Cerebellar cortex (tissue), 1 donor: ENCODE results near the gene ASAP3.
"Not testable (repeated sequence)": the region's sequence is repeated elsewhere in the genome, so short reads cannot be mapped to it uniquely, and the experiment has no call there.

Source experiments
- DNase-seq: peaks from one replicate; pipeline ENCODE4 v3.0.0-alpha.2; 2015; ENCODE audit warnings: low spot score

ASAP3 gene

GRCh38 chr1:23514111-23514679, 30.2 kb upstream of the ASAP3 start:
- DNase-seq: no peak

- DNase-seq: no peak
These were observed 25.9 kb upstream of the ASAP3 start for GRCh38 chr1:23509896-23510295.

GRCh38 chr1:23506376-23507107, 22.6 kb upstream of the ASAP3 start:
- no peak for DNase-seq

- DNase-seq: no peak
These were observed 21.9 kb upstream of the ASAP3 start for GRCh38 chr1:23505851-23506250.

GRCh38 chr1:23504156-23504555, 20.2 kb upstream of the ASAP3 start:
- not testable (repeated sequence) for DNase-seq

GRCh38 chr1:23502951-23503350, 19.0 kb upstream of the ASAP3 start:
- DNase-seq: no peak

- DNase-seq: no peak
These were observed 16.5 kb upstream of the ASAP3 start for GRCh38 chr1:23500466-23500865.

- DNase-seq: no peak
These were observed 13.9 kb upstream of the ASAP3 start for GRCh38 chr1:23497777-23498439.

- DNase-seq: no peak
These were observed 12.7 kb upstream of the ASAP3 start for GRCh38 chr1:23496490-23497181.

GRCh38 chr1:23494836-23495235, 10.9 kb upstream of the ASAP3 start:
- DNase-seq: not testable (repeated sequence)

GRCh38 chr1:23492776-23493175, 8.8 kb upstream of the ASAP3 start:
- DNase-seq: not testable (repeated sequence)

GRCh38 chr1:23492132-23492720, 8.2 kb upstream of the ASAP3 start:
- DNase-seq: no peak

GRCh38 chr1:23489842-23490241, 5.9 kb upstream of the ASAP3 start:
- DNase-seq: no peak

GRCh38 chr1:23485002-23485332, 988 bp upstream of the ASAP3 start:
- DNase-seq: no peak

GRCh38 chr1:23484253-23485001, 448 bp upstream of the ASAP3 start:
- DNase-seq: peak; percentile 75

GRCh38 chr1:23481904-23482303, 2.1 kb downstream of the ASAP3 start:
- no peak for DNase-seq

GRCh38 chr1:23481026-23481597, 2.9 kb downstream of the ASAP3 start:
- DNase-seq: no peak

- no peak for DNase-seq
These were observed 3.6 kb downstream of the ASAP3 start for GRCh38 chr1:23480187-23481025.

- no peak for DNase-seq
These were observed 4.4 kb downstream of the ASAP3 start for GRCh38 chr1:23479666-23479941.

- no peak for DNase-seq
These were observed 4.9 kb downstream of the ASAP3 start for GRCh38 chr1:23478896-23479665.
